MM.1S (cell line): ENCODE measurements around the gene SOX21.

Experiments
- DNase-seq: peaks from one replicate; pipeline ENCODE4 v3.0.0-alpha.2; 2015
- H2AFZ ChIP-seq: fragments of 300-600 bp; sonication (generic); 2 replicates; pipeline ENCODE4 v1.6.0; 2016; ENCODE audit warnings: antibody characterized with exemption, low read length
- H3F3A ChIP-seq: fragments of 300-600 bp; sonication (generic); 2 replicates; pipeline ENCODE4 v1.6.1; 2016; ENCODE audit warnings: mild to moderate bottlenecking, antibody characterized with exemption, low read length, moderate library complexity, mixed read lengths; ENCODE audit not compliant: insufficient read depth
- H3K27ac ChIP-seq: fragments of 300-600 bp; sonication (generic); 2 replicates; pipeline ENCODE4 v1.5.1; 2016; ENCODE audit warnings: mild to moderate bottlenecking, low read length
- H3K27me3 ChIP-seq: fragments of 300-600 bp; sonication (generic); replicated peaks from 2 replicates; pipeline ENCODE4 v1.6.0; 2016; ENCODE audit warnings: low read length; ENCODE audit not compliant: insufficient read depth
- H3K36me3 ChIP-seq: fragments of 300-600 bp; sonication (generic); replicated peaks from 2 replicates; pipeline ENCODE4 v1.6.1; 2016; ENCODE audit warnings: mild to moderate bottlenecking, low read length, mixed read lengths; ENCODE audit not compliant: insufficient read depth
- H3K4me1 ChIP-seq: fragments of 300-600 bp; sonication (generic); 2 replicates; pipeline ENCODE4 v1.6.1; 2016; ENCODE audit warnings: low read length, mixed read lengths
- H3K4me2 ChIP-seq: fragments of 300-600 bp; sonication (generic); 2 replicates; pipeline ENCODE4 v1.6.0; 2016; ENCODE audit warnings: low read depth, low read length
- H3K4me3 ChIP-seq: fragments of 300-600 bp; sonication (generic); 2 replicates; pipeline ENCODE4 v1.5.1; 2016; ENCODE audit warnings: low read length, mixed read lengths
- H3K79me2 ChIP-seq: fragments of 300-600 bp; sonication (generic); 2 replicates; pipeline ENCODE4 v1.6.1; 2016; ENCODE audit warnings: mixed run types, low read length, mixed read lengths
- H3K9ac ChIP-seq: fragments of 300-600 bp; sonication (generic); 2 replicates; pipeline ENCODE4 v1.6.1; 2016; ENCODE audit warnings: low read length, mixed read lengths
- H3K9me2 ChIP-seq: fragments of 300-600 bp; sonication (generic); replicated peaks from 2 replicates; pipeline ENCODE4 v1.6.1; 2016; ENCODE audit warnings: mild to moderate bottlenecking, low read length, mixed read lengths; ENCODE audit not compliant: insufficient read depth
- H3K9me3 ChIP-seq: fragments of 300-600 bp; sonication (generic); replicated peaks from 2 replicates; pipeline ENCODE4 v1.6.1; 2016; ENCODE audit warnings: mild to moderate bottlenecking, low read length, mixed read lengths; ENCODE audit not compliant: insufficient read depth
- H4K20me1 ChIP-seq: fragments of 300-600 bp; sonication (generic); 2 replicates; pipeline ENCODE4 v1.6.1; 2016; ENCODE audit warnings: mild to moderate bottlenecking, low read length, moderate library complexity, mixed read lengths; ENCODE audit not compliant: insufficient read depth
- CTCF ChIP-seq: fragments of 300-600 bp; sonication (generic); IDR thresholded peaks from 2 replicates; pipeline ENCODE4 v1.5.1; 2016; ENCODE audit warnings: antibody characterized with exemption, low read length, mixed read lengths
- EZH2 ChIP-seq: fragments of 300-600 bp; sonication (generic); optimal IDR thresholded peaks from 2 replicates; pipeline ENCODE3; 2017; ENCODE audit warnings: low read depth, mild to moderate bottlenecking, antibody characterized with exemption, low read length, mixed read lengths
- EZH2phosphoT487 ChIP-seq: fragments of 300-600 bp; sonication (generic); IDR thresholded peaks from 2 replicates; pipeline ENCODE4 v1.6.1; 2018; ENCODE audit warnings: antibody characterized with exemption, low read length

Gene SOX21

GRCh38 chr13:94710881-94711560 lies 1.3 kb downstream of the SOX21 start:
- TF ChIP-seq EZH2phosphoT487 (no peak), CTCF (no peak), EZH2 (no peak)
- Histone ChIP-seq H3K9ac (no peak overlapping the region), H2AFZ (peak overlapping the region; percentile 74), H3K79me2 (no peaks in the 10 kb centered on the region), H3K27me3 (no peaks in the 10 kb centered on the region; the same call in 1 of the 2 replicates), H4K20me1 (no peaks in the 10 kb centered on the region), H3K4me2 (peak overlapping the region; percentile 68; the same call in 1 of the 2 replicates), H3K4me3 (peak overlapping the region; percentile 50), H3F3A (no peaks in the 10 kb centered on the region), H3K36me3 (no peaks in the 10 kb centered on the region), H3K27ac (no peak overlapping the region), H3K9me2 (no peaks in the 10 kb centered on the region), H3K9me3 (no peaks in the 10 kb centered on the region), H3K4me1 (no peaks in the 10 kb centered on the region)
- DNase-seq = peak; percentile 35

GRCh38 chr13:94710065-94710781 lies 2.1 kb downstream of the SOX21 start:
- TF ChIP-seq CTCF (no peak), EZH2 (no peak), EZH2phosphoT487 (no peak)
- no peak overlapping the region for H3K9ac ChIP-seq
- H3K4me2 ChIP-seq = 0 out of 2 replicates have a peak overlapping the region, but pooled peaks have one; percentile 22
- no peaks in the 10 kb centered on the region; the same call in 1 of the 2 replicates for H3K27me3 ChIP-seq
- no peaks in the 10 kb centered on the region for H3K9me2 ChIP-seq
- H3K27ac ChIP-seq = no peak overlapping the region
- H4K20me1 ChIP-seq = no peaks in the 10 kb centered on the region
- no peaks in the 10 kb centered on the region for H3K79me2 ChIP-seq
- H3K36me3 ChIP-seq = no peaks in the 10 kb centered on the region
- no peaks in the 10 kb centered on the region for H3K4me1 ChIP-seq
- H3K4me3 ChIP-seq = no peak overlapping the region
- no peaks in the 10 kb centered on the region for H3K9me3 ChIP-seq
- no peak for DNase-seq
- peak overlapping the region; percentile 37 for H2AFZ ChIP-seq
- H3F3A ChIP-seq = no peaks in the 10 kb centered on the region

- H3K79me2 ChIP-seq = no peaks in the 10 kb centered on the region
- no peaks in the 10 kb centered on the region for H4K20me1 ChIP-seq
- H3K4me2 ChIP-seq = no peak overlapping the region
- H3K4me3 ChIP-seq = no peak overlapping the region
- TF ChIP-seq CTCF (no peak), EZH2 (no peak), EZH2phosphoT487 (no peak)
- H3K9me3 ChIP-seq = no peaks in the 10 kb centered on the region
- no peaks in the 10 kb centered on the region for H3K9me2 ChIP-seq
- H3K36me3 ChIP-seq = no peaks in the 10 kb centered on the region
- H3F3A ChIP-seq = no peaks in the 10 kb centered on the region
- H3K4me1 ChIP-seq = no peaks in the 10 kb centered on the region
- no peak for DNase-seq
- no peak overlapping the region for H3K27ac ChIP-seq
- H3K27me3 ChIP-seq = no peaks in the 10 kb centered on the region; the same call in 1 of the 2 replicates
- H3K9ac ChIP-seq = no peak overlapping the region
- H2AFZ ChIP-seq = no peak overlapping the region
These were observed 3.1 kb downstream of the SOX21 start for GRCh38 chr13:94709001-94709834.
